Lung (tissue), 12 donors: ENCODE results near the gene ADAMTS16. TPM values are rescaled to one million over a fixed set of nuclear protein-coding genes. Genes with fewer than 3 reads are reported as not detected.

Experiments used
- ATAC-seq: fragments of 200-7000 bp; cut with Tn5 transposase; one replicate; pipeline ENCODE4 v1.9.1; 2020; ENCODE audit warnings: moderate number of reproducible peaks; ENCODE audit not compliant: insufficient read depth, low FRiP score
- DNase-seq, 3 donors: peaks; one replicate each; pipeline ENCODE4 v3.0.0-alpha.2; 2013 to 2017
- H3K27ac ChIP-seq, 2 donors: one replicate each; pipeline ENCODE4 v1.5.1; 2013; ENCODE audit warnings: mild to moderate bottlenecking in 2 of 2, moderate library complexity in 2 of 2, control low read depth in 1 of 2, inconsistent platforms in 1 of 2, low read depth in 1 of 2, low read length in 1 of 2
- H3K27me3 ChIP-seq, 3 donors: one replicate each; pipeline ENCODE4 v1.5.1; 2013; ENCODE audit warnings: low read length in 2 of 3; ENCODE audit not compliant: control insufficient read depth in 3 of 3, insufficient read depth in 3 of 3
- H3K36me3 ChIP-seq, 4 donors: one replicate each; pipeline ENCODE4 v1.5.1; 2013; ENCODE audit warnings: low read length in 4 of 4, mild to moderate bottlenecking in 1 of 4, moderate library complexity in 1 of 4; ENCODE audit not compliant: control insufficient read depth in 4 of 4, insufficient read depth in 4 of 4
- H3K4me1 ChIP-seq, 5 donors: one replicate each; pipeline ENCODE4 v1.5.1; 2013; ENCODE audit warnings: low read length in 5 of 5, mild to moderate bottlenecking in 2 of 5, moderate library complexity in 1 of 5; ENCODE audit not compliant: control insufficient read depth in 5 of 5, insufficient read depth in 5 of 5
- H3K4me3 ChIP-seq: one replicate; pipeline ENCODE4 v1.5.1; 2013; ENCODE audit warnings: mild to moderate bottlenecking, control low read depth, moderate library complexity
- H3K9ac ChIP-seq, 2 donors: one replicate each; pipeline ENCODE4 v1.5.1; 2013; ENCODE audit warnings: low read length in 2 of 2, control low read depth in 1 of 2; ENCODE audit not compliant: insufficient read depth in 1 of 2
- H3K9me3 ChIP-seq, 4 donors: one replicate each; pipeline ENCODE4 v1.5.1; 2013; ENCODE audit warnings: low read length in 3 of 4, mild to moderate bottlenecking in 1 of 4, moderate library complexity in 1 of 4; ENCODE audit not compliant: control insufficient read depth in 4 of 4, insufficient read depth in 3 of 4
- WGBS, 2 donors: extraction: QIAGEN DNeasy Blood & Tissue Kit; methylation state at CpG; one replicate each; pipeline ENCODE4 v1.1.7; 2013; 5-methylcytosine and 5-hydroxymethylcytosine counted together
- polyA plus RNA-seq, 2 donors: library from polyadenylated mRNA; stranded (reverse); fragments of 200-250 nt; gene quantifications; one replicate each; pipeline ENCODE4 v1.2.1, GENCODE V29; 2013
- total RNA-seq, 2 donors: library from RNA; depleted of rRNA in 1 of 2; stranded (reverse); fragments of >200 nt in 1 of 2; gene quantifications; one replicate each; pipeline ENCODE4 v1.2.1, GENCODE V29; 2014 to 2021
- TF ChIP-seq, protein P1 (sequence below): IDR thresholded peaks from 2 replicates; pipeline ENCODE4 v1.5.1; 2012; ENCODE audit warnings: mild to moderate bottlenecking; ENCODE audit errors: control extremely low read depth, extremely low read depth
- donor health status: control.
- donor health status: control.
- donor health status: Bipolar disorder and iron deficiency.
- donor health status: healthy.
- donor health status: DM: yes; HTN: yes; CAD: no.

The ADAMTS16 gene
- total and polyA plus RNA-seq, 4 donors, result 0.09 to 0.97 TPM; not detected in 2

DNA sequence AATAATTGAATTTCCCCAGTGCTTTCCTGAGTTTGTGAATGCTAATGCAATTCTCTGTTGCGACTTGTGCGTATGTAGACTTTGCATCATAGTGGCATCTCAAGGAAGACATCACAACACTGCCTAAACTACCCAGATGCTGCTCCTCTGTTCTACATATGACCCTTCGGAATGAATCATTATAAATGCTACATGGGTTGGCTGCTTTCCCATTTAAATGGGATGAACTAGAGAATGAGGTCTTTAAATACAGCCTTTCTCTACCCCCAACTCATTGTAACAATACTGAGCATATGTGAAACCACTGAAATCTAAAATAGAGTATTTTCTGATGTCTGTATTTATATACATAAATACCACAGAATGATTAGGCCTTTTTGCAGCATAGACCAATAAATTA is 145.8 kb downstream of the ADAMTS16 start:
- ATAC-seq (no peak), DNase-seq (no peak)
- peaks cover 0 to 4% (median 0%) of the 10 kb centered on the region in 3 donors for H3K27me3 ChIP-seq
- H3K9me3 ChIP-seq, result peaks cover 0 to 3% (median 0%) of the 10 kb centered on the region in 4 donors
- 95 to 98% methylated on average over 3 of the region's 3 CpGs for WGBS, 2 donors
- H3K4me3 ChIP-seq, result no peak overlapping the region
- no peak overlapping the region for H3K27ac ChIP-seq
- no peak overlapping the region for H3K9ac ChIP-seq
- H3K4me1 ChIP-seq, result no peaks in the 10 kb centered on the region
- TF ChIP-seq, protein P1, sequence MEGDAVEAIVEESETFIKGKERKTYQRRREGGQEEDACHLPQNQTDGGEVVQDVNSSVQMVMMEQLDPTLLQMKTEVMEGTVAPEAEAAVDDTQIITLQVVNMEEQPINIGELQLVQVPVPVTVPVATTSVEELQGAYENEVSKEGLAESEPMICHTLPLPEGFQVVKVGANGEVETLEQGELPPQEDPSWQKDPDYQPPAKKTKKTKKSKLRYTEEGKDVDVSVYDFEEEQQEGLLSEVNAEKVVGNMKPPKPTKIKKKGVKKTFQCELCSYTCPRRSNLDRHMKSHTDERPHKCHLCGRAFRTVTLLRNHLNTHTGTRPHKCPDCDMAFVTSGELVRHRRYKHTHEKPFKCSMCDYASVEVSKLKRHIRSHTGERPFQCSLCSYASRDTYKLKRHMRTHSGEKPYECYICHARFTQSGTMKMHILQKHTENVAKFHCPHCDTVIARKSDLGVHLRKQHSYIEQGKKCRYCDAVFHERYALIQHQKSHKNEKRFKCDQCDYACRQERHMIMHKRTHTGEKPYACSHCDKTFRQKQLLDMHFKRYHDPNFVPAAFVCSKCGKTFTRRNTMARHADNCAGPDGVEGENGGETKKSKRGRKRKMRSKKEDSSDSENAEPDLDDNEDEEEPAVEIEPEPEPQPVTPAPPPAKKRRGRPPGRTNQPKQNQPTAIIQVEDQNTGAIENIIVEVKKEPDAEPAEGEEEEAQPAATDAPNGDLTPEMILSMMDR, result no peak
- H3K36me3 ChIP-seq, result no peaks in the 10 kb centered on the region

DNA sequence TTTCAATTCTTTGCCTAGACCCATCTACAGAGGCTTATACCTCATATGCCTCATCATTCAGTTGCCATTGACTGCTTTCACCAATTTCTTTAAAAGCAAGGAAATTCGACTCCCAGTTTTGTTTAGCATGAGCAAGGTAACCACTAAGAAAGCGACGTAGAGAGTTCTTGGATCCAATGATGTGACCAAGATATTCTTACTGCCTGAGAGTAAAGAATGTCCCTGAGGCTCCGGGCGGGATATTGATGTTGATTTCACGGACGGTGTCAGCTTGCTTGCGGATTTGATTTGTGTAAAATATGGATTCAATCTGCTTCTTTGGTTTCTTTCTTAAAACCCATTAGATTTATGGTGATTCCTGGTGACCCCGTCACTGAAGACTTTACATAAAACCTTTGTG is 147.3 kb downstream of the ADAMTS16 start:
- no peak overlapping the region for H3K9ac ChIP-seq
- peaks cover 0 to 4% (median 0%) of the 10 kb centered on the region in 3 donors for H3K27me3 ChIP-seq
- ATAC-seq (no peak), DNase-seq (no peak)
- TF ChIP-seq, protein P1, result no peak
- peaks cover 0 to 3% (median 0%) of the 10 kb centered on the region in 4 donors for H3K9me3 ChIP-seq
- H3K4me1 ChIP-seq, result peaks cover 0 to 3% (median 0%) of the 10 kb centered on the region in 5 donors
- no peaks in the 10 kb centered on the region for H3K36me3 ChIP-seq
- H3K4me3 ChIP-seq, result no peak overlapping the region
- H3K27ac ChIP-seq, result no peak overlapping the region
- WGBS, 2 donors, result 92 to 93% methylated on average over 9 of the region's 9 CpGs

DNA sequence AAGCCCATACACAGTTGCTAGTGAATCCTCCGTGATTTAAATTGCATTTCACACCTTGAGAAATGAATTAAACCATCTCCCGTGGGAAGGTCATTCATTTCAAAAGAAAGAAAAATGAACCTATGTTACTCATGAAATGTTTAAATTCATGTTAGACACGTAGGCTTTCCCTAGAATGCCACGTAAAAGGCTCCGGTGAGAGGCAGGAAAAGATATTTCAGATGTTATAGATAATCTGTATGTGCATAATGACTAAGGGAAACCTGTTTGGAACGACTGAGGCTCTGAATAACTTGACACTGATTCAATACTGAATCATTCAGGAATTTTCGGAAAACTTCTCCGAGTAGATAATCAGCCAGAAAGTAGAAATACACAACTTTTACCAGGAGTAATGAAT is 148.1 kb downstream of the ADAMTS16 start:
- Histone ChIP-seq H3K27me3 (peaks cover 0 to 4% (median 0%) of the 10 kb centered on the region in 3 donors), H3K9ac (no peak overlapping the region), H3K27ac (no peak overlapping the region), H3K4me3 (no peak overlapping the region), H3K4me1 (peaks cover 0 to 3% (median 0%) of the 10 kb centered on the region in 5 donors), H3K36me3 (no peaks in the 10 kb centered on the region), H3K9me3 (peaks cover 0 to 2% (median 0%) of the 10 kb centered on the region in 4 donors)
- no peak for DNase-seq
- 64 to 72% methylated on average over 8 of the region's 8 CpGs for WGBS, 2 donors
- ATAC-seq, result no peak
- TF ChIP-seq, protein P1, result no peak

DNA sequence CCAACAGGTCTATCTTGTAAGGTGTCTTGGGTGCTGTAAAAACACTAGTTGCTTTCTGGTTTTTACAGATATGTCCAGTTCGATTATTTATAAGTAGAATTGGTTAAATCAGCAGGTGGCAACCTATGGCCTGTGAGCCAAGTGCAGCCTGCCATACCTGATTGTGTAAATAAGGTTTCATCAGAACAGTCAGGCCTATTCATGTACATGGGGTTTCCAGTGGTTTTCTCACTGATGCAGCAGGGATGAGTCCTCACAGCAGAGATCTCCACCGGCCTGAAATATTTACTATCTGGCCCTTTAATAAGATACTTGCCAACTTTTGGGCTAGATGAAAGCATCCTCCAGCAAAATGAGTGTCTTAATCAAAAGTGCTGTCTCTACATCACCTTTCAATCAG is 149.4 kb downstream of the ADAMTS16 start:
- no peak for ATAC-seq
- Histone ChIP-seq H3K4me1 (peaks cover 0 to 3% (median 0%) of the 10 kb centered on the region in 5 donors), H3K9ac (no peak overlapping the region), H3K36me3 (no peaks in the 10 kb centered on the region), H3K9me3 (peaks cover 0 to 3% (median 0%) of the 10 kb centered on the region in 4 donors), H3K27me3 (peaks cover 0 to 4% (median 0%) of the 10 kb centered on the region in 3 donors), H3K4me3 (no peak overlapping the region), H3K27ac (no peak overlapping the region)
- 76 to 84% methylated on average over 2 of the region's 2 CpGs for WGBS, 2 donors
- DNase-seq, result no peak
- TF ChIP-seq, protein P1, result no peak
